Femur (tissue), 1 donor: ENCODE measurements around the gene TMEM220.

Experiments used
- DNase-seq: peaks from one replicate; pipeline ENCODE4 v3.0.0-alpha.2; 2017

TMEM220 gene

DNA sequence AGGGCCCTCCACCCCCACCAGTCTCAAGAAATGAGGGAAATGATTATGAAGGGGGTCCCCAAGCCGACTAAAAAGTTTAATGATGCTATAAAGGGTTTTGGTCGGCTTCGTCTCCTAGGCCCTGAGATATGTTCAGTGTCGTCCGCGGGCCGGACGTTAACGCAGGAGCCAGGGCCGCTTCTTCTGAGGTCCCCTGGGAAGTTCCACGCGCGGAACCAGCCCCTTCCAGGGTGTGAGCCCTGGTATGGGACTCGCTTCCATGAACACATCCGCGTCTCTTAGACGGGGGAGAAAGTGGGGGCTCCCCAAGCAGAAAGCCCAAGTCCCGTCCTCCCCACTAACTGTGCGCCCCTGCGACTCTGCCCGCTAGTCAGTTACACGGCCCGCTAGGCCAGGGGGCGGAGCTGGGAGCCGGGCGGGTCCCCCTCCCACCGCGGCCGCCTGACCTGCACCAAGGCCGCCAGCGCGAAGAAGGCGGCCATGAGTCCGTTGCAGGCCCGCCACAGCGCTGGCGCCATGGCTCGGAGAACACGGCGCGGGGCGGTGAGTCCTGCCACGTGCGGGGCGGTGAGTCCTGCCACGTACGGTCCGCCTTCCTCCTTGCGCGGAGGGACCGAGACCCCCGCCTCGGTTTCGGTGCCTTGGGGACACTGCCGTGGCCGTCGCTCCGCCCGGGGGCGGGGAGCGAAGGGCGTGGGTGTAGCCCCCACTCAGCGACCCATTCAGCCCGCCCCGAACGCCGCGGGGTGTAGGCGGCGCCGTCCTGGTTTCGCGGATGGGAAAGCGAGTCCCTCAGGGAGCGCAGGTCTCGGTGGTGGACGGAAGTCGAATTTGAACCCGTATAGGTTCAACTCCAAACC, at the start of gene TMEM220:
TMEM220 (minus strand) TSS at position 690 of the 860 bp plus-strand sequence; CDS start at position 518, 172 bp downstream.
- peak; percentile 89 for DNase-seq

GRCh38 chr17:10779609-10780008, 49.8 kb upstream of the TMEM220 start:
- no peak for DNase-seq

DNA sequence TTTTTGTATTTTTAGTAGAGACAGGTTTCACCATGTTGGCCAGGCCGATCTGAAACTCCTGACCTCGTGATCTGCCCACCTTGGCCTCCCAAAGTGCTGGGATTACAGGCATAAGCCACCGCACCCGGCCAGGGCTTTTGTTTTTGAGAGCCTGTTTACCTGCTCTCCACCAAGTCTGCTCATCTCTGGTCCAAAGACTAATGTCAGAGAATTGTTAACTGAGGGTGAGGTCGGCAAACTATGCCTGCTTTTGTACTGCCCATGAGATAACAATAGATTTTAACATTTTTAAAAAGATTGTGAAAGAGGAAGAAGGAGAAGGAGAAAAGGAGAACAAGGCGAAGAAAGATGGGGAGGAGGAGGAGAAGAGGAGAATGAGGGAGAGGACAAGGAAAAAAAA, 48.1 kb upstream of the TMEM220 start:
- no peak for DNase-seq

DNA sequence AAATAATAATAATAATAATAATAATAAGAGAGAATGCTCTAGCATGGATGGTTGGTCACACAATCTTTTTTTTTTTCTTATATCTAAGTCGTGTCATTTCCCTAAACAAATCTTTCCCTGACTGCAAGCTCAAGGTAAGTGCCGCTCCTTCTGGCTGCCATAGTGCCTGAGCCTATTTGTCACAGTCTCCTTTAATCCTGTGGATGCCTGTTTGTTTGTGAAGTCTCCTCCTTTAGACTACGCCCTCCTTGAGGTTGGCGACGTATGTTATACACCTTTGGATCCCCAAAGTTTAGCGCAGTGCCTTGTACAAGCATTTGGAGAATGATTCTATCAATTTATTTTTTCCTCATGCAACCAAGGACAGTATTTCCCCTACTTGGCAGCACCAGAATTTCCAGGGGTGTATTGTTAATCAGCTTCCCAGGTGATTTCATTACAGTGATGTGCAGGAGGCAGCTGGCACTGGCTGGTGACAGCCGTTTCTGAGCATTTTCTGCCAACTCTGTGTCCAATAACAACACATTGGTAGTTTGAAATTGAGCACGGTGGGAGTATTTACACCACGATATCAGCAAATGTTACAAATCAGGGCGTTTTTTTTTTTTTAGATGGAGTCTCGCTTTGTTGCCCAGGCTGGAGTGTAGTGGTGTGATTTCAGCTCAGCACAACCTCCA, 47.4 kb upstream of the TMEM220 start:
- no peak for DNase-seq

DNA sequence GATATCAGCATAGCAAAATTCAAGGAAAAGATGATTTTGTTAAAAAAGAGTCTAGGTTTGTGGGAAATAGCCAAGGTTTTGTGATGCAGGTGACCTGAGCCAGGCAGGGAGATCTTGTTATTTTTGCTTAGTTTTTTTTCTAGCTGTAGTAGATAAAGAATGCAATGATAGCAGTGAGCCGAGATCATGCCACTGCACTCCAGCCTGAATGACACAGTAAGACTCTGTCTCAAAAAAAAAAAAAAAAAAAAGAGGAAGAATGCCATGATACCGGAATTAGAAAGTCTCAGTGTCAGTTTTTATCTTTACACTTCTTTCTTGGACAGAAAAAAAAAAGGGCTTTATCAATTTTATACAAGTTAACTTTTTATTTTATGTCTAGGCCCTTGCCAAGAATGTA, 46.6 kb upstream of the TMEM220 start:
- no peak for DNase-seq

DNA sequence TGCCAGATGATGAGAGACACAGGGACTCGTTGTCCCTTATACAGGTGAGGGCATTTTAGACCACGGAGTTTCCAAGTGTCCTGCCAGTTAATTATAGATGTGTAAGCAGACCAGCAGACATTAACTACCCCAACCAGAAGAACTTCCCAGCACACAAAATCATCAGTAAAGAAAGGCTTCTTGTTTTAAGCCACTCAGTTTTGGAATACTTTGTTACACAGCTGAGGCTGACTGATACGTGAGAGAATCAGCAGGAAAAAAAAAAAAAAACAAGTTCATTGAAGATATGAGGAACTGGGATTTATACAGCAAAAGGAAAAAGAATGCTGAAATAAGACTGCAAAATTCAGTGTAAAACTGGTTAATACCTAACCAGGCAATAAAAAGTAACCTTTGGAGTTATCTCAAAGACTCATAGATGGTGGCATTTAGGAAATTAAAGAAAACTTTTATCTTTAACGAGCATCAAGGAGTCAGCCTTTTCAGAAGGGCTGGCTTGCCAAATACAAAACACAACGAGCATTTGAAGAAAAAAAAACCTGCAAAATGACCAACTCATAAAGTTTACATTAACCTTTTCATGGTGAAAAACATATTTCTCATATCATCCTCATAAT, 46.0 kb upstream of the TMEM220 start:
- DNase-seq = no peak

DNA sequence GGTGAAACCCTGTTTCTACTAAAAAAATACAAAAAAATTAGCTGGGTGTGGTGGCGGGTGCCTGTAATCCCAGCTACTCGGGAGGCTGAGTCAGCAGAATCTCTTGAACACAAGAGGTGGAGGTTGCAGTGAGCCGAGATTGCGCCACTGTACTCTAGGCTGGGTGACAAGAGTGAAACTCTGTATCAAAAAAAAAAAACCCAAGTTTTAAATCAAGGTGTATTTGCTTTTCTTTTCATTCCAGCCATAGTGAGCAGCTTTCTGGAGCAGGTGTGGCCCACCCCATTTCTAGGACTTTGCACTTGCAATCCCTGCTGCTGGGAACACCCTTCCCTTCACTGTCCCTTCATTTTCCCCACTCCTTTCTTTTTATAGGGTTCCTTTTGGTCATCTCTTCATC, 45.2 kb upstream of the TMEM220 start:
- no peak for DNase-seq

DNA sequence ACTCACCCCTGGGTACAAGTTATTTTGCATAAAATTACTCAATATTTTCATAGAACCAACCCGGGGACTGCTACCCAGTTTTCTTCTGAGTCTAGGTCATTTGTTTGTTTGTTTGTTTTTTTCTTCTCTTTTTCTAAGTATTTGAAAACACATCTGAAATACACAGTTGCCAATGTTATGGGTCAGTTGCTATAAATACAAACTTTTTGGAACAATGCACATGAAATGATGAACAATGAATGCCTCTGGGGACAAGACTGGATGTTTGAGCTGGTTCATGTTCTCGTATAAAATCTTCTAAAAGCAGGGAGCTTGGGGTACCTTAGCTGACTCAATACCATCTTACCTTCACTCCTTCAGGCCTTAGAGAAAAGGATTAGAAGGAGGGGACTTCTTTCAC, 43.6 kb upstream of the TMEM220 start:
- no peak for DNase-seq

DNA sequence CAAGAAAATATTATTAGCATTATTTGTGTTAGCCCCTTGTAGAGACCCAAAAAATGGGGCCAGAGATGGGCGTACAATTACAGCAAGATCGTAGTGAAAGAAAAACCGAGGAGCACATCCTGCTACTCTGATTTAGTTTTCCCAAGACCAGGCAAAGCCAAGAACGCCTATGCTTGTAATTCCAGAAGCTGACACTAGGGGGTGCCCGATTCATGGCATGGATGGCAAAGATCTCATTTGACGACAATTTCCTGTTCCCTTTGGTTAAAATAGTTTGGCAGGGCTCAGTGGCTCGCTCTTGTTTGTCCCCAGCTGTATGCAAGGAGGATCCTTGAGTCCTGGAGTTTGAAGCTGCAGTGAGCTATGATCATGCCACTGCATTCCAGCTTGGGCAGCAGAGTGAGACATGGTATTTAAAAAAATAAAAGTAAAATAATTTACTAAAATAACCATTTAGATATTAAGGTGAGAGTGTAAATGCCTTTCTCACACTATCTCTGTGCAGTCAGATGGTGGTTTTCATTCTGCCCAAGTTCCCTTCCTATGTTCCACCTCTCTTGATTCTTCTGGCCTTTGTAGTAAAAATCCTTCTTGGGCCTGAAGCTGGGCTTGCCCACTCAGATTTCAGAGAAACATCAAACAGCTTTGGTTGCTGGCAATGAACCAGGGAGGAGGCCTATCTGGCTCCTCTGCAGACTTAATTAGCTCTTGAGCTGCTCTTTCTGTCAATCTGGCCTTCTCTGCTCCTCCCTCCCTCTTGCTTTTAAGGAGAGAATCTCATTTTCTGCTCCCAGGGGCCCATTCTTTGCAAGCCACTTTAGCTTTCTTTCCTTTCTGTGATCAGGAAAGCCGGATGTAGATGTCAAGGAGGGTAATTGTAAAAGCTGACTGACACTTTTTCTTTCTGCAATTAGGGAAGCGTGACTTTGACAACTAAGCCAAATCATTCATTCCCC, 42.9 kb upstream of the TMEM220 start:
- DNase-seq = no peak

DNA sequence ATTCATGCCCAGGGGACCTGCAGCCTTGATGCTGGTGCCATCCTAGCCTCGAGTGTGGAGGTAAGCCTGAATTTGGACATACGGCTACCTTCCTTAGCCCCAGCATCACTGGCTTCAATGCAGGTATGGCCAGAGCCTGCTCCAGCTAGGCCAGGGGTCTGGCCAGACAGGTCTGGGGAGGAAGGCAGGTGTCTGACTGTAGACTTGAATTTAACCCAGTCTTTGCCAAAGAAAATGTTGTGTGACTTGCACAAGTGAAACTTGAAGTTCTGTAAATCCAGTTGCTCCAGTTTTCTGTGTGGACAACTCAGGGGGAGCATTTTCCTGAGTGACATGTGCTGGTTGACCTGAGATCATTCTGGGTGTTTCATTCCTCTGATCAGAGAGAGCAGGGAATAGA, 41.3 kb upstream of the TMEM220 start:
- no peak for DNase-seq

DNA sequence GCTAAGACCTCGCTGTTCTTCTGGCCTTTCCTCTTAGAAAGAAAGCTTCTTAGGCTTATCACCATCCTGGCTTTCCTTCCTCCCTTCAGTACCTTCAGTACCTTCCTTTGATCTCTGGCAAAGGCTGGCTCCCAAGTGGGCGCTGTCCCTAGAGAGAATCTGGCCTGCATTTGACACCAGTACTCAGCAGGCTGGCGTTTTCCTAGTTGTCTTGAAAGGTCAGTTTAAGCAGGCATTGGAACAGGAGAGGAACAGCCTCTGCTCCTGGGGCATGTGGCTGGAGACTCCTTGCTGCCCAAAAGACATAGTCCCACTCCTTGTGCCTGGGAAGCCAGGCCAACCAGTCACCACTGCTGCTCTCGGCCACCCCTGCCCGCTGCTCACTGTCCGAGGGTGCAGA, 40.0 kb upstream of the TMEM220 start:
- DNase-seq = no peak

DNA sequence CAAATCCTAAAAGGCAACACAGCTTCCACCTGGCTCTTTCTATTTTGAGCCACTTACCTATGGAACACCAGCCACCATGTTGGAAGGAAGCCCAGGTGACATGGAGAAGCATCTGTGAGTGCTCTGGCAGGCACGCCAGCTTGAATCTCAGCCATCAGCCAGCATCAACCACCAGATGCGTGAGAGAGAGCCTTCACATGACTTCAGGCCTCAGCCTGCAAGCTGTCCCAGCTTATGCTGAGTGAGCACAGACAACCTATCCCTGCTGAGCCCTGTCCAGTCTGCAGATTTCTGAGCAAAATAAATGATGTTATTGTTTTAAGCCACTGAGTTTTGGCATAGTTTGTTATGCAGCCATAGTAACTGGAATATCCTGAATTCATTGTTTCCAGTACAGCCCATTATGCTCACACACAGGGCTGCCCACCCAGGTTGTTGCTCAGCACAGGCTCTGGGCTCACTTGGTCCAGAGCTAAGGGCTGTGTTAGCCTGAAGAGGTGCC, 39.0 kb upstream of the TMEM220 start:
- DNase-seq = no peak

DNA sequence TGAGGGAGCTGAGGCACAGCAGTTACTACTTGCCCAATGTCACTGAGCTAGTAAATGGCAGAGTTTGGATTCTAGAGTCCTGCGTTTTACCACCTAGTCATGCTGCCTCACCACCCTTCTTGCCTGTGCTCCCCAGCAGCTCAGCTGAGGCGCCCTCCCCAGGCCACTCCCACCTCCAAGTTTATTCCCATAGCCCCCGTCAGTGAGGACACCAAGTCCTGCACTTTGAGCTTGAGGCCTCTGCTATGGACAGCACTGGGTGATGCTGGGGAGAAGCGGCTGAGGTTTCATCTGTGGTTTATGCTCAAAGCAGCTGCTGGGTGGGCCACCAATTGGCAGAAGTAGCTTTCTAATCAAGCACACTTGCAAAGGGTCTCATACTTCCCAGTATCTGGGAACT, 37.4 kb upstream of the TMEM220 start:
- no peak for DNase-seq

- DNase-seq = no peak
These were observed 32.2 kb upstream of the TMEM220 start for GRCh38 chr17:10762037-10762436.

GRCh38 chr17:10761281-10761680, 31.5 kb upstream of the TMEM220 start:
- DNase-seq = no peak

DNA sequence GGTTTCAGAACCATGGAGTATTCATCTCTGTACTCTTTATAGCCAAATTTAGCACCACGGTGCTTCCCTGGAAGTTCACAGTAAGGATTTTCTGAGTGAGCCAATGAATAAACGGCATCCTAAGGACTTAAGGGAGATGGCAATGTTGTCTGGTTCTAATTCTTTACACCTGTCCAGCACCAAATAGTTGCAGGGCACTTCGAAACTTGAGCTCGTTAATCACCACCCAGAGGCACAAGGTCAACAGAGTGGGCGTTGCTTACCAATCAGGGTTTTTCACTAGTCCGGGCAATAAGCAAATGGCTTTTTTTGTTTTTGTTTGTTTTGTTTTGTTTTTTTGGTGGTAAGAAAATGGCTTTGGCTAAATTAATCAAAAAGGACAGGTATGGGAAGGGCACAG, 28.2 kb upstream of the TMEM220 start:
- no peak for DNase-seq

- DNase-seq = no peak
These were observed 27.8 kb upstream of the TMEM220 start for GRCh38 chr17:10757647-10758046.

- no peak for DNase-seq
These were observed 27.2 kb upstream of the TMEM220 start for GRCh38 chr17:10757067-10757466.

- DNase-seq = no peak
These were observed 26.8 kb upstream of the TMEM220 start for GRCh38 chr17:10756619-10757018.

- no peak for DNase-seq
These were observed 26.4 kb upstream of the TMEM220 start for GRCh38 chr17:10756185-10756584.

DNA sequence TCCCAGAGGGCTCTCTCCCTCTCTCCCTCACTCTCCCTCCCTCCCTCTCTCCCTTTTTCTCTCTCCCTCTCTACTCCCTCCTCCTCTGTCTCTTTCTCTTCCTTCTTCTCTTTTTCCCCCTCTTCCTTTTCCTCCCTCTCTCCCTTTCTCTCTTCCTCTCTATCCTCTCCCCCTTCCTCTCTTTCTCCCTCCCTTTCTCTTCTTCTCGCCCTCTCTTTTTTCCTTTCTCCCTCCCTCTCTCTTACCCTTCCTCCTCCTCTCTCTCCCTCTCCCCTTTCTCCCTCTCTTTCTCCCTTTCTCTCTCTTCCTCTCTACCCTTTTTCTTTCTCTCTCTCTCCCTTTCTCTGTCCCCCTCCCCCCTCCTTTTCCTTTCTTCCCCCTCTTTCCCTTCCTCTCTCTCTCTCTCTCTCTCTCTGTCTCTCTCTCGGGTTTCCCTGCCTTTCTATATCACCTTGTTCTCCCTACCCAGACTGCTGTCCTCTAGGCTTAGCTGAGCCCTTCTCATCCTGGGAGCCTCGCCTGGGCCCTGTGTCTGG, 25.8 kb upstream of the TMEM220 start:
- no peak for DNase-seq
